ENCODE results near the gene HAUS8. TPM values are rescaled to one million over a fixed set of nuclear protein-coding genes. Genes with fewer than 3 reads are reported as not detected.

Gene HAUS8
- total and polyA plus RNA-seq, 2 donors (not counting 3 experiments of a cell fraction or from before 2014, with no cell fraction given) = 9.6 to 30.3 TPM

GRCh38 chr19:17023805-17024204 is 51.4 kb downstream of the HAUS8 start:
- no peak for FAIRE-seq

More at GRCh38 chr19:17023805-17024204, 51.4 kb downstream of the HAUS8 start:
- DNase-seq (ENCODE audit: low read depth, low spot score) = no peak
- CTCF ChIA-PET = no interaction called here
- Histone ChIP-seq H3K4me2 (ENCODE audit: insufficient read depth, low read length) (no peak overlapping the region), H3K27me3 (ENCODE audit: control insufficient read depth in 2 of 2, insufficient read depth in 2 of 2, low read length in 2 of 2) (peaks cover 18 to 23% of the 10 kb centered on the region in 2 experiments), H3K9ac (replicated peaks; ENCODE audit: extremely low read depth, insufficient read depth, low read length) (no peak overlapping the region), H3K4me1 (ENCODE audit: control insufficient read depth, extremely low read depth, insufficient read depth, low read length) (peaks cover 4% of the 10 kb centered on the region), H3K79me2 (ENCODE audit: control insufficient read depth, insufficient read depth, low read length) (no peaks in the 10 kb centered on the region), H3K9me3 (replicated peaks; ENCODE audit: control insufficient read depth, insufficient read depth, low read length) (no peaks in the 10 kb centered on the region), H2AFZ (ENCODE audit: low read depth, low read length) (no peak overlapping the region), H3K9me1 (replicated peaks; ENCODE audit: control insufficient read depth, extremely low read depth, insufficient read depth, low read length) (no peaks in the 10 kb centered on the region), H3K36me3 (ENCODE audit: control insufficient read depth in 2 of 2, extremely low read depth in 1 of 2, insufficient read depth in 2 of 2, low read length in 2 of 2) (no peaks in the 10 kb centered on the region), H3K27ac (ENCODE audit: insufficient read depth, low read depth, low read length) (no peak overlapping the region), H3K4me3 (replicated peaks in 1 of 3; ENCODE audit: insufficient read depth in 1 of 3, low read depth in 1 of 3, low read length in 3 of 3) (no peak overlapping the region), H4K20me1 (replicated peaks; ENCODE audit: control insufficient read depth, extremely low read depth, insufficient read depth, low read length) (no peaks in the 10 kb centered on the region)
- intact Hi-C loops (cut with micrococcal nuclease) = no loop called here
- BruUV-seq (replicated peaks) = no TSS peak
- TF ChIP-seq GATA2 (IDR thresholded peaks at IDR 0.05; ENCODE audit: insufficient read depth, insufficient read length, low read depth, low read length) = no peak
- no peak for TF ChIP-seq CTCF (IDR thresholded peaks at IDR 0.05; ENCODE audit: extremely low read depth in 1 of 2, insufficient read depth in 1 of 2, low read depth in 1 of 2, low read length in 2 of 2)
- no peak for TF ChIP-seq MAX (IDR thresholded peaks at IDR 0.05; ENCODE audit: insufficient read depth, insufficient read length)
- no peak for TF ChIP-seq EZH2 (IDR thresholded peaks at IDR 0.05; ENCODE audit: borderline replicate concordance, low read depth, low read length, severe bottlenecking)
- no peak for TF ChIP-seq MYC (IDR thresholded peaks at IDR 0.05; ENCODE audit: low read depth, low read length)
- POLR2A ChIA-PET = no interaction called here
- dilution Hi-C loops (cut with MboI; ENCODE audit: extremely low pct_ligation_motif_present, low sequenced_read_pairs) = no loop called here
